HG02884 (cell line): Measurements from ENCODE around the gene NOS1AP.
"Not testable (repeated sequence)": the region's sequence is repeated elsewhere in the genome, so short reads cannot be mapped to it uniquely, and the experiment has no call there.

ENCODE experiments used
- ATAC-seq: cut with Tn5 transposase; IDR thresholded peaks from one replicate; pipeline ENCODE4 v1.9.1; 2021; ENCODE audit warnings: mild to moderate bottlenecking, moderate library complexity; ENCODE audit not compliant: unreplicated experiment

NOS1AP gene

GRCh38 chr1:162391790-162392563, 322.5 kb downstream of the NOS1AP start:
- ATAC-seq = no peak

- ATAC-seq = no peak
Measured at GRCh38 chr1:162396201-162396906, 326.9 kb downstream of the NOS1AP start.

DNA sequence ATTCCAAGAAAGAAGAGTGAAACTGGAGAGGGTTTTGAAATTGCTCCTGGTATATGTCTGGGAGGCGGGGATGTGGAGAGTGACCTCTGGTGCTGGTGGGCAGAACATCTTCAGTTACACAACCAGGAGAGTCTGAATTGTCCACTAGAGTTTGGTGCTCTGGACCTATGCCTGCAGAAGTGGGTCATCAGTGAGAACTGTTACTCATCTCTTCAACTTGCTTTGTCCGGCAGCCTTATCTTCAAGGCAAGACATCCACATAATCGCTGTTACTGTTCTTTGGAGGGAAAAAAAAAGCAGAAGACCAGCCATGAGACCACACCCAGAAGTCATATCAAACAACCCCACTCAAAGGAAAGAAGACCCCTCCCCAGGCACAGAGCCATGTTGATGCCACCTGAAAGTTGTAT, 327.6 kb downstream of the NOS1AP start:
- ATAC-seq = no peak

DNA sequence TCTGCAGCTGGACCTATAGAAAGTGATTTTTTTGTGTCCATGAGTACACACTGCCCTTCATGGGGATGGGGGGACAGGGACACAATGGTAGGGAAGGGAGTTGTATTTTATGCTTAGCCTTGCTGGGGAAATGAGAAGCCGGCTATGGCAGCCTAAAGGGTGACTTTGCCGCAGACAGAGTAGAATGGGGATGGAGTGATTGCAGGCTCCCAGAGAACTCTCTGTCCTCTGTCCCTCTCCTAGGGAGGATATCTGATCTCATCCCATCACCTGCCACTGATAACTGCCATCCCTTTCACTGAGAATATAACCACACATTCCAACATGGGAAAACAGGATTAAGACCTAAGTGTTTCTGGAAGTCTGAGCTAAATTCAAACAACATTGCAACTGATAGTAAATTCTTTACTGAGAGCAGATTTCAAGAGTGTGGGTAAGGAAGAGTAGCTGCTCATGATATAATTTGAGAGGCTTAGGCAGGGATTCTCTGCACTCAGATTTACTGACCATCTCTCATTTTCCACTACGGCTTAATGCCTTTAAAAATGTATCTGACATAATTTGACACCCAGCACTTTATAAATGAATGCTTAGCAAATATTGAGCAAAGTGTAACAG, 328.6 kb downstream of the NOS1AP start:
- ATAC-seq = no peak

- no peak for ATAC-seq
Measured at GRCh38 chr1:162398999-162399580, 329.6 kb downstream of the NOS1AP start.

GRCh38 chr1:162400790-162401355, 331.4 kb downstream of the NOS1AP start:
- no peak for ATAC-seq

- ATAC-seq = no peak
Measured at GRCh38 chr1:162404550-162405160, 335.2 kb downstream of the NOS1AP start.

DNA sequence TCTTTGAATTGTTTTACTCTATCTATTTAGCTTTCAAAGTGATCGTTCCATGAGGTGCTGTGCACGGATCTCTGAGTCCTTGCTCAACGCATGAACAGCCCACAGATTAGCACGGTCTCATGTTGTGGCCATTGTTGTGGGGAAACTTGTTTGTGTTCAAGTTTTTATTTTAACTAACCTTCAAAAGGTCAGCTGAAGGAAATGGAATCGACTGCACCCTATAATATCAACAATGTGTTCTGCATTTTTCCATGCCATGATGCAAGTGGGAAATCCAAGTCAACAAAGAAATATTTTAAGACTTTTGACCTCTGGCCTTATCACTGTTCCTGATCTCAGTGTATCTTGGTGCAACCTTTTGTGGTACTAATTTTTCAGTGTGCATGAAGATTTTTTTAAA, 336.3 kb downstream of the NOS1AP start:
- no peak for ATAC-seq

DNA sequence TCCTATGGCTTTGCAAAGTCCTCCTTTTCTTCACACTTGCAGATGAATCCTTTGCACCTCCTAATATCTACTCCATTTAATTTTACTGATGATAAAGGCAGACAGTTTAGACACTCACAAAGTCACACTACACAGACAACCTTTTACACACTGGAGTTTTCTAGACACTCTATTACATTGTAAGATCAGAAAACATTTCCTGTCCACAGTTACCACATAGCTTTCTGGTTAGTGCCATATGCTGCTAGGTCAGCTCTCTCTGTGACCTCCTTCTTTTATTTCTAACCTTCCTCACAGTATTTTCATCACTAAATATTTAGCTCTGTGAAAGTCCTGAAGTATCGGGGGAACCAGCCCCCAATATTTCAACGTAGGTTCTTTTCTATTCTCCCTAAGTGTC, 337.3 kb downstream of the NOS1AP start:
- ATAC-seq = no peak

DNA sequence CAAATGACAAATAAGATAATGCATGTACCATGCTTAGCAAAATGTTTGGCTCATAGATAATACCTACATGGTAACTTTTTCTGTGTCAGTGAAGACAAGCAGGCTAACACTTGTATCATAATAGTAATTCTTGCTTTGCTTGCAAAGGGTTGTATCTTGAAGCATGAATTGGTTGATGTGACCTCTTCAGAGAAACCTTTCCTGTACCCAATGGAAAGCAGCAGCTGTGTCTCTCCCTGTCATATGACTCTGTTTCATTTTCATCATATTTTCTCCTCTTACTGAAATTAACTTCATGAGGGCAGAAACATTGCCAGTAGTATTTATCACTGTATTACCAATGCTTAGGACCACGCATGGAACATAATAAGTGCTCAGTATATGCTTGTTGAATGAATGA, 338.0 kb downstream of the NOS1AP start:
- ATAC-seq = no peak

- no peak for ATAC-seq
Measured at GRCh38 chr1:162412002-162412401, 342.5 kb downstream of the NOS1AP start, which contains the start of gene SH2D1B. SH2D1B (minus strand) TSS chr1:162412136; CDS start chr1:162412016, 120 bp downstream.

GRCh38 chr1:162416215-162416614, 346.7 kb downstream of the NOS1AP start:
- no peak for ATAC-seq

DNA sequence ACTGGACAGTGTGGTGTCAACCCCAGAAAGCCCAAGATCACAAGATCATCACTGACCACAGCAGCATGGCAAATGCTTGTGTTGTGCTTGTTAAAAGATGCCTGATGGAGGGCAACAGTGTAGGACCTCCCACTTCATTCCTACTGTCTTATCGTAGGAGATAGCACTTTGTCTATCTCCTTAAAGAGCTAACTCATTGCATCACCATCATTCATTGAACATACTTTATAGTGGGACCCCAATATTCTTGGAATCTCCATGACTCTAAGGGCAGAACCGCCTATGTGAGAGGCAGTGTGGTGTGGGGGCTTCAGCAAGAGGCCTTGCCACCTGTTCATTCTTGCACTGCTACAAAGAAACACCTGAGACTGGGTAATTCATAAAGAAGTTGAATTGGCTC, 347.4 kb downstream of the NOS1AP start:
- no peak for ATAC-seq

- ATAC-seq = no peak
Measured at GRCh38 chr1:162417650-162418049, 348.2 kb downstream of the NOS1AP start.

GRCh38 chr1:162418584-162418983, 349.1 kb downstream of the NOS1AP start:
- ATAC-seq = not testable (repeated sequence)

DNA sequence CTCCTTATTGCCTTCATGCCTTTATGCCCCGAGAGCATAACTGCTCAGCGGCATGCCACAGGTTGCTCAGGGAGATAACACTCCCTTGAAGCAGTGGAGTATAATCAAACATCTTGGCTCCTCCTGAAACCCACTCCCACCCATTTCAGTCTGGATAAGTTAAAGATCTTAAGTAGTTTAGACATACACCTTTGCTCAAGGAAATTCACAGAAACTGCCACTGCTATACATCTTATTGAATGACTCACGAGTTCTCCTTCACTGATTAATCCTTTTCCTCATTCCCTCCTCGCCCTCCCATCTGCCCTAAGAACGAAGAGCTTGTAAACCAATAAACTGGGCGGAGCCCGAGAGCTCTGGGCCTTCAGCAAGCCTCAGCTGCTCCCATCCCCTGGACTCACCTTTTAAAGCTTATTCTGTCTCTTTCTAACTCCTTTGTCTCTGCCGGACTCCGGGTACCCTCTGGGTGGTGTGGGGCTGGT, 350.0 kb downstream of the NOS1AP start:
- not testable (repeated sequence) for ATAC-seq
